HG02870 (cell line): ENCODE results near the gene WIZ.
"Not testable (repeated sequence)": the region's sequence is repeated elsewhere in the genome, so short reads cannot be mapped to it uniquely, and the experiment has no call there.

Experiments
- ATAC-seq: cut with Tn5 transposase; IDR thresholded peaks from one replicate; pipeline ENCODE4 v1.9.1; 2021; ENCODE audit warnings: mild to moderate bottlenecking, moderate library complexity; ENCODE audit not compliant: unreplicated experiment

The WIZ gene, protein sequence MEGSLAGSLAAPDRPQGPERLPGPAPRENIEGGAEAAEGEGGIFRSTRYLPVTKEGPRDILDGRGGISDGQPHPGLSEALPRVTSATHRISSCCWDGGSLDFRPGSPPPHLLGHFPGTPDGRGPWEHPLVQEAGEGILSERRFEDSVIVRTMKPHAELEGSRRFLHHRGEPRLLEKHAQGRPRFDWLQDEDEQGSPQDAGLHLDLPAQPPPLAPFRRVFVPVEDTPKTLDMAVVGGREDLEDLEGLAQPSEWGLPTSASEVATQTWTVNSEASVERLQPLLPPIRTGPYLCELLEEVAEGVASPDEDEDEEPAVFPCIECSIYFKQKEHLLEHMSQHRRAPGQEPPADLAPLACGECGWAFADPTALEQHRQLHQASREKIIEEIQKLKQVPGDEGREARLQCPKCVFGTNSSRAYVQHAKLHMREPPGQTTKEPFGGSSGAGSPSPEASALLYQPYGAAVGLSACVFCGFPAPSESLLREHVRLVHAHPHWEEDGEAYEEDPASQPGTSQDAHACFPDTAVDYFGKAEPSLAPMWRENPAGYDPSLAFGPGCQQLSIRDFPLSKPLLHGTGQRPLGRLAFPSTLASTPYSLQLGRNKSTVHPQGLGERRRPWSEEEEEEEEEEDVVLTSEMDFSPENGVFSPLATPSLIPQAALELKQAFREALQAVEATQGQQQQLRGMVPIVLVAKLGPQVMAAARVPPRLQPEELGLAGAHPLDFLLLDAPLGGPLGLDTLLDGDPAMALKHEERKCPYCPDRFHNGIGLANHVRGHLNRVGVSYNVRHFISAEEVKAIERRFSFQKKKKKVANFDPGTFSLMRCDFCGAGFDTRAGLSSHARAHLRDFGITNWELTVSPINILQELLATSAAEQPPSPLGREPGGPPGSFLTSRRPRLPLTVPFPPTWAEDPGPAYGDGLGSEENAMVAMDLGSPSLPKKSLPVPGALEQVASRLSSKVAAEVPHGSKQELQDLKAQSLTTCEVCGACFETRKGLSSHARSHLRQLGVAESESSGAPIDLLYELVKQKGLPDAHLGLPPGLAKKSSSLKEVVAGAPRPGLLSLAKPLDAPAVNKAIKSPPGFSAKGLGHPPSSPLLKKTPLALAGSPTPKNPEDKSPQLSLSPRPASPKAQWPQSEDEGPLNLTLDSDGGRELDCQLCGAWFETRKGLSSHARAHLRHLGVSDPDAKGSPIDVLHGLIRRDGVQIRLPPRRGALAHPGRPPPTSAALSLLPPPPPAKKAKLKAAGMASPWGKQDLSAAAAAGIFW (N-terminal part only)

DNA sequence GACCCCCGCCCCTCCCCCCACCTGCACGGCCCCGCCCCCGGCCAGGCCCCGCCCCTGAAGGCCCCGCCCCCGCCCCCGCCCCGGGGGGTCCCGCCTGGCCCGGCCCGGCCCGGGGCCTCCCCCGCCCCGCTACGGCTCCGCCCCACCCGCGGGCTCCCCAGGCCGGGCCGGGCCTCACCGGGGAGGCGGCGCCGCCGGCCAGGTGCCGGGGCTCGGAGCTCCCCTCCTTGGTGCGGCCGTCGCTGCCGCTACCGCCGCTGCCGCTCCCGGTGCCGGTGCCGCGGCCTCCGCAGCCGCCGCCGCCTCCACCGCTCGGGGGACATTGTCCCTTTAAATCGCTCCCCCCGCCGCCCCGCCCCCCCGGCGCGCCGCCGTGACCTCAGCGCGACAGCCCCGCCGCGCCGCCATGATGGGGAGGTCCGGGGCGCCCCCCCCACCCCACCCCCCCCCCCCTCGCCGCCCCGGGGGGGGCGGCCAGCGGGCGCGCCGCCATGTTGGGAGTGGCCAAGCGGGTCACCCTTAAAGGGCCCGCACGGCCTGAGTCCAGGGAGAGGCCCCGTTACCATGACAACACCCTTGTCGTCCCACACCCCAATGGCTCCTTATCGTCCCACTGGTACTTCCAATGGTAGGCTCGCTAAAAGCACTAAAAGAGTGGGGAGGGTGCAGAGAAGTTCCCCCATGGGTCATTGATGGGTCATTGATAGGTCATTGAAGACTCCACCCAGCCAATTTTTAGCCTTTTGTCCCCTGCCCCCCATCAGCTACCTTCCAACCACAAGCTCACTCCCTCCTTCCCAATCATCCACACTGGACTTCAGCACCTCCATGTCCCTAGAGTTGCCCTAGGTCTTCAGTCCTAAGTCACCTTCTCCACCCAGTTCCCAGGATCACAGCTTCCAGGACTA is at the start of gene WIZ:
Gene WIZ (minus strand): TSS at position 337 of the 908 bp plus-strand sequence. CDS start 1,649 bp downstream, outside the sequence.
- ATAC-seq, result peak; percentile 47

DNA sequence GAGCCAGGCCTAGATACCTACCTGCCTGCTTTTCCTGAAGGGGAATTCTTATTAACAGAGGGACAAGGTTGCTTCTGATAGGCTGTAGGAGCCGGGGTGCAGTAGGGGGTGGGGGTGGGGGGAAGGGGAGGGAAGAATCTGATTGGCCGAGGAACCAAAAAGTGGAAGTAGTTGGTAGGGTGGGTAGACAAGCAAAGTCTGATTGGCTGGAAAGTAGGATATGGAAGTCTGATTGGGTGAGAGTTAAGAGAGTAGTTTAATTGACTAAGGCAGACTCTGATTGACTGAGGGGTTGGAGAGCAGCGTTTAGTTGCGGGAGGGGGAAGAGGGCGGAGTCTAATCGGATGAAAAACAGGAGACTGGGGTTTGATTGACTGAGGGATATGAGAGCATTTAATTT is 49.2 kb upstream of the WIZ start:
- ATAC-seq, result no peak

DNA sequence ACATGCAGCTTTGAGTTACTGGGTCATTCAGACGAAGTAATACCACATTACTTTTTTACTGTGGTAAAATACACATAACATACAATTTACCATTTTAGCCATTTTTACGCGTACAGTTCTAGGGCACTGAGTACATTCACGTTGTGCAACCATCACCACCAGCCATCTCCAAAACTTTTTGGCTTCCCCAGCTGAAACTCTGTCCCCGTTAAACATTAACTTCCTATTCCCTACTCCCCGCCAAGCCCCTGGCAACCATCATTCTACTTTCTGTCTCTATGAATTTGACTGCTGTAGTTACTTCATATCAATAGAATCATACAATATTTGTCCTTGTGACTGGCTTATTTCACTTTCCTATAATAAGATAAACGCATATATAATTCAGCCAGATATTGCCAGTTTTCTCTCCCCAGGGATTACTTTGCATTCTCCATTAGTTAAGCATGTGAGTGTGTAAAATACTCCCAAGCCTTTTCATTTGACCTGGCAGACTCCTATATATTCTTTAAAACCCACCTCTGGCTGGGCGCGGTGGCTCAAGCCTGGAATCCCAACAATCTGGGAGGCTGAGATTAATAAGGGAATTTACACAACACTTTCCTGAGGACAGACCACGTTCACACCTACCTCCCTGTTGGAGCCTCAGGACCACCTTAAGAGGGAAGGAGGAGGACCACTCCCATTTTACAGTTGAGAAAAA is 48.6 kb upstream of the WIZ start:
- no peak for ATAC-seq

DNA sequence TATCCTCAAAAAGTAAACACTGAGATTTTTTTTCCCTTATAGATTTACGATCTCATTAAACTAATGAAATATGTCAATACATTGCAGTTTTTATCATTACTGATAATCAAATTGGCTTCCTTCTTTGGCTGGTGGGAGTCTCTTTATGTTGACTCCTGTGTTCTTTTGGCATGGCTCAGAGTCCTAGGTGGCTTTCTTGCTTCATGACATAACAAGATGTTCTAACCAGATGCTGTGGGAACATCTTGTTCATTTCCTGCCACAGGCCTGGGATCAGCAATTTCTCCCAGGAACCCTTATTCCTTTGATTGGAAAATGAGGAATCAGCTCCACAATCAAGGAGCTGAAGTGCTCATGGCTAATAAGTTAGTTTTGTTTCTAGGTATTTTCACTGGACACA is 45.4 kb upstream of the WIZ start:
- no peak for ATAC-seq

DNA sequence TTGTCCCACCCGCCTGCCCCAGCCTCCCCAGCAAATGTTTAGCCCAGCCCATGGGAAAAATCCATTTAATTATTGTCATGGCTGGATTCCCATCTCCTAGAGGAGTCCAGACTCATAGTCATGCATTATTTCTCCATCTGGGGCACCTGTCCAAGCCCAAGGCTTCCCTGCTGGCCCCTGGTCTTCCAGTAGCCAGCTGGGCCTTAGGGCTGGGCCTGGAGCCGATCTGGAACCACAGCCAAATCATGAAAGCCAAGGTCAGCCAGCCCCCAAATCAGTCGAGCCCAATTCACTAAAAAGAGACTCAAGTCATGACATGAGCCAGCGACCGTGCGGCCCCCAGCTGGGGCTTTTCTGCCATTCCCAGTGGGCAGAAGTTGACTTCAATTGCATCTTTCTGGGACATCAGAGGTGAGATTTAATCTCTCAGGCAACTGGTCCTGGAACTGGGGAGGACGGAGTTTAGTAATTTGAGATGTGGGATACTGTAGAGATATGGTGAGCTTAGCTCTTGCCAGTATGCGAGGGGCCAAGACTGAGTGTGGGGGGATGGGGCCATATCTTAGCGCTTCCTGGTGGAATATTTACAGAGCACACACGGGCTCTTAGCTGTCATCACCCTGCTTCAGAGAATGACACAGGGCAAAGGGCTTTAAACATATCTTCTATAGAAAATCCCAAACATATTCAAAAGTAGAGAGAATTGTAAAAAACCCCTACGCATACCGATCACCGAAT is 38.9 kb upstream of the WIZ start:
- ATAC-seq, result no peak

DNA sequence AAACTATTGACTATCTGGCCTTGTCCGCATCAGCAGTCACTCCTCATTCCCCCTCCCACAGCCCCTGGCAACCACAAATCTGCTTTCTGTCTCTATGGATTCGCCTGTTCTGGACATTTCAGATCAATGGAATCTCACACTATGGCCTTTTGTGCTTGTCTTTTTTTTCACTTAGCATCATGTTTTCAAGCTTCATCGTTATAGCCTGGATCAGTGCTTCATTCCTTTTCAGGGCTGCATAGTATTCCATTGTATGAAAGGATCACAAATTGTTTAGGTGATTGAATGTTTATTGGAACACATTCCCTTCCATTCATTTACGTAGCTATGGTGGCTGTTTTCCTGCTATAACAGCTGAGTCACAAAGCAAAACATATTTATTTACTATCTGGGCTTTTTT is 37.3 kb upstream of the WIZ start:
- no peak for ATAC-seq

DNA sequence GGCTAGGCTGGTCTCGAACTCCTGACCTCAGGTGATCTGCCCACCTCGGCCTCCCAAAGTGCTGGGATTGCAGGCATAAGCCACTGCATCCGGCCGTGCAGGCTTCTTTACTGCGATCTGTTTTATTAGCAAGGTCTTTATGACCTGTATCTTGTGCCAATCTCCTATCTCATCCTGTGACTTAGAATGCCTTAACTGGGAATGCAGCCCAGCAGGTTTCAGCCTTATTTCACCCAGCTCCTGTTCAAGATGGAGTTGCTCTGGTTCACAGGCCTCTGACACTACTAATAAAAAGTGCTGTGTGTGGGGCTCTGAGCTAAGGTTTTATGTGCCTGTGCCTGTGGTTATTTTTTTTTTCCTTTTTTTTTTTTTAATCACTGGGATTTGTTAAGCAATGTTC is 36.0 kb upstream of the WIZ start:
- not testable (repeated sequence) for ATAC-seq

DNA sequence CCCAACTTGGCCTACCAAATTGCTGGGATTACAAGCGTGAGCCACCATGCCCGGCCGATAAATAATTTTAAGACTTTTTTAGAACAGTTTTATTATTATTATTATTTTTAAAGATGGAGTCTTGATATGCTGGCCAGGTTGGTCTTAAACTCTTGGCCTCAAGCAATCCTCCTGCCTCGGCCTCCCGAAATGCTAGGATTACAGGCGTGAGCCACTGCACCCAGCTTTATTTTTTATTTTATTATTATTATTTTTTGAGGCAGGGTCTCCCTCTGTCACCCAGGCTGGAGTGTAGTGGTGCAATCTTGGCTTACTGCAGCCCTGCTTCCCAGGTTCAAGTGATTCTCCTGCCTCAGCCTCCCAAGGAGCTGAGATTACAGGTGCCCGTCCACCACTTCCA is 31.2 kb upstream of the WIZ start:
- not testable (repeated sequence) for ATAC-seq

DNA sequence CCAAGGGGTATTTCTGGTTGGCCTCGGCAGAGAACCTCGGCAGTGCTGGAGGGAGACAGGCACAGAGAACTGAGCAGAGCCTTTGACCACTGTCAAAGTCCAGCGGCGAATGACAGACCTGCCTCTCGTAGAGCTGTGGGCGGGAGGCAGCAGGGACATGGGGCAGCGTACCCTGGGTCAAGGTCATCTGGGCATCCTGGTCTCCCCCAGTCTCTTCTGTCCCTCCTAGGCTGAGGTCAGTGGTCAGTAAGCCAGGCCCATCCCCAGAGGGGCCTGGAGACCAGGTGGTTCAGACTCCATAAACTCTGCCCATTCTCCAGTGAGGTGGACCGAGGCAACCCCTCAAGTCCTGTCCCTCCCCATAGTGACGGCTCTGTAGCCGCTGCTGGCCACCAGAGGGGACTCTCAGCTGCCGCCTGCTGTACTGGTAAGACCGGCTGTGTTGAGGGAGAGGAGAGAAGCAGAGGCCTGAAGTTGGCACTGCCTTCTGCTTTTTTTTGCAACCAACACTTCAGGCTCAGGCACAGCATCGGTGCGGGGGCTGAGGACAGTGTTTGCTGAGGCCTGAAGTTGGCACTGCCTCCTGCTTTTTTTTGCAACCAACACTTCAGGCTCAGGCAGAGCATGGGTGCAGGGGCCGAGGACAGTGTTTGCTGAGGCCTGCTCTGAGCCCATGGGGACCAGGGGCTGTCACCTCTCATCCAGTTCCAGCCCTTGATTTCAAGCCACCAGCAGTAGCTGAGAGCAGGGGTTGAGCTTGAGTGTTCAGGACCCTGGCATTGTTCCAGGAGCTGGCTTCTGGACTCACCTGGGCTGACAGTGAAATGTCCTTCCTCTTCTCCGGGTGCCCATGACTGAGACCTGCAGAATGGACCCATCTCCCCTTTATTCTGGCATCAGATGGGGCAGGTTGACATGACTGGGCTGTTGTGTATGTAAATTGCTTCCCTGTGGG is 29.9 kb upstream of the WIZ start, which contains the start of gene PGLYRP2:
Gene PGLYRP2 (minus strand): TSS at position 111 of the 955 bp plus-strand sequence. CDS start 130 bp downstream, outside the sequence.
- ATAC-seq, result no peak

DNA sequence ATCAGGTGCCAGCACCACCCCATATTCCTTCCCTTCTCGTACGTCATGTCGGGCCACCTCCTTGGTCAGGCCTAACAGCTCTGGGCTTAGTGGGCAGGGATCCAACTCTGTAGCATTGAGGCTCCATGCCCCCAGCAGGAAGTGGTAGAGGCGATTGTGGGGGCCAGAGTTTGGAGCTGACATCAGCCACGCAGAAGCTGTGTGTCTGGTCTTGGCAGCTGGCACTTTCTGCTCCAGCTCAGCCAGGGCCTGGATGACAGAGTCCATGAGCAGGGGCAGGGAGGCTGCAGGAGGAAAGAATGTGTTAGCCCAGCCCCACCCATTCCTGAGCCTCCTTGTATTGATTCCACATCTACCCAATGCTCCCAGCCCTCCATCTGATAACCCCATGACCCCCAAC is 26.6 kb upstream of the WIZ start:
- no peak for ATAC-seq

DNA sequence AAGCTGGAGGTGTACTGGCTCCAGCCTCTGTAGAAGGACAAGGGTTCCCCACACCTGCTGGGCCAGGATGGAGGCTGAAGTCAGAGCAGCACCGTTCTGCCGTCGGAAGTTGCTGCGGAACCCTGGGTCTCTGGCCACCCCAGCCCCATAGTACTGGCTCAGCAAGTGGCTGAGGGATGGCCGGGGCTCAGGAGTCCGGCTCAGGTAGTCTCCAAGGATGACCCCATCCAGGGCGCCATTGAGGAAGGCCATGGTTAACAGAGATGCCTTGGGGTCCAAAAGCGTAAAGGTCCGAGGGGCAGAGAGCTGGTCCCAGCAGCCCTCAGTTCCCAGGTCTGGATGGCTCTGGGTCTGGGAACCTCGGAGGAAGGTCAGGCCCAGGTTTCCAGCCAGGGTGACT is 25.9 kb upstream of the WIZ start:
- no peak for ATAC-seq

DNA sequence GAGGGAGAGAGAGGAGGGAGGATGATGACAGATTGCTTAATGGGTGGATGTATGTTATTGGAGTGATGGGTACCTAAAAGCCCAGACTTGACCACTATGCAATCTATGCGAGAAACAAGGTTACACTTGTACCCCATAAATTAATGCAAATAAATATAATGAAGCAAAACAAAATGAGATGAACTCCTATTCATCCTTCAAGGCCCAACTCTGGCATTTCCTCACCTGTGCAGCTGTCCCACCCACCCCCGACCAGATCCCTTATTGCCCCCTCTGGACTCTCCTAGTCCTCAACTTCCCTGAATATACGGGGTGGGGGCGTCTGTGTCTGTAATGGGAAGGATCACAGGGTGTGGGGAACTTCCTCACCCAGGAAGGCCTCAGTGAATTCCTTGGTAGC is 25.4 kb upstream of the WIZ start:
- ATAC-seq, result no peak

DNA sequence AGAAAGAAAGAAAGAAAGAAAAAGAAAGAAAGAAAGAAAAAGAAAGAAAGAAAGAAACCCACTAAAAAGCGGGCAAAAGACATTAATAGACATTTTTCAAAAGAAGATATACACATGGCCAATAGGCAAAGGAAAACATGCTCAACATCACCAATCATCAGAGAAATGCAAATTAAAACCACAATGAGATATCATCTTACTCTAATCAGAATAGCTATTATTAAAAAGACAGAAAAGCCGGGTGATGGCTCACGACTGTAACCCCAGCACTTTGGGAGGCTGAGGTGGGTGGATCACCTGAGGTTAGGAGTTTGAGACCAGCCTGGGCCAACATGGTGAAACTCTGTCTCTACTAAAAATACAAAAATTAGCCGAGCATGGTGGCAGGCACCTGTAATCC is 24.1 kb upstream of the WIZ start:
- not testable (repeated sequence) for ATAC-seq

DNA sequence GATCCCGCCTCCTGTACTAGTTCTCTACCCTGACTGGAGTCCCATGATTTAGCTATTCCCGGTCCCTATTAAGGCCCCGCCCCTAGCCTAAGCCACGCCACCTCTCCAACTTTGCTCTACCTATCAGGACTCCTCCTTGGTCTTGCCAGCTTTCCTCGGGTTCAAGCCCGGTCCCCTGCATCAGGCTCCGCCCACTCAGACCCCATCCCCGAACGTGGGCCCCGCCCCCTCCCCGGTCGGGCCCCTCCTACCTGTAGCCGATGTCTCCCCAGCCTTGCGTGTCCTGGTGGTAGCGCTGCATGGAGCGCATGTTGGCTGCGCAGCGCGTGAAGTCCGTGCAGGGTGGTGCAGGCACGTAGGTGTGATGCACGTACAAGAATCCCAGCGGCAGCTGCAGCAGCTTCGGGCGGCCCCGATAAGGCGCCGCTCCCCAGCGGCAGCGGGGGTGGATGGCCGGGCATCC is 21.9 kb upstream of the WIZ start:
- ATAC-seq, result no peak

DNA sequence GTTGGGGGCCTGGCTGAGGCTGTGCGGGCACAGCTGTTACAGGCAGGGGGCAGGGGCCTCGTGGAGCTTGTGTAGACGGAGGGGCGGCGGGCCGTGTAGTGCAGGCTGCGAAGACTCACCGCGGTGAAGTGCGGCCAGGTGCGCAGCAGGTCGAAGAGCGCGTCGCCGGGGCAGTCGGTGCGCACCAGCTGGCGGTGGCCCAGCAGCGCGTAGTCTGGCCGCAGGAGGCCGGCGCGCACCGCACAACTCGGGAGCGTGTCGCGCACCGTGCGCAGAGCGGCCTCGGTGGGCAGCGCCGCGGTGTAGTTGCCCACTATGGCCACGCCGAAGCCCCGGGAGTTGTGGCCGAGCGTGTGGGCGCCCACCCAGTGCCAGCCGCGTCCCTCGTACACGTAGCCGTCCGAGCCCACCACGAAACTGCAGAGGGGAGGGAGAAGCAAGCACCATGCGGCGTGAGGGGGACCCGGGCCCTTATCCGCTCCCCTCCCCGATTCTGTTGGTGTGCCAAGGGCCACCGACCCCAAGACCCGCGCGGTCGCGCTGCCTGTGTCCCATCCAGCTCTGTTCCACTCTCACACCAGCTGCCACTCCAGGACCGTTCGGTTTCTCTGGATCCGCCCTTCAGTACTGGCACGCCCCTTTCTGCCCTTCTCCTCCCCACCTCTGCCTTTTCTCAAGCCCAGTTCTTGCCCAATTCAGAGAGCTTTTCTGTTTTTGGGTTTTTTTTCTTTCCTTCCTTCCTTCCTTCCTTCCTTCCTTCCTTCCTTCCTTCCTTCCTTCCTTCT is 19.9 kb upstream of the WIZ start:
- no peak for ATAC-seq

DNA sequence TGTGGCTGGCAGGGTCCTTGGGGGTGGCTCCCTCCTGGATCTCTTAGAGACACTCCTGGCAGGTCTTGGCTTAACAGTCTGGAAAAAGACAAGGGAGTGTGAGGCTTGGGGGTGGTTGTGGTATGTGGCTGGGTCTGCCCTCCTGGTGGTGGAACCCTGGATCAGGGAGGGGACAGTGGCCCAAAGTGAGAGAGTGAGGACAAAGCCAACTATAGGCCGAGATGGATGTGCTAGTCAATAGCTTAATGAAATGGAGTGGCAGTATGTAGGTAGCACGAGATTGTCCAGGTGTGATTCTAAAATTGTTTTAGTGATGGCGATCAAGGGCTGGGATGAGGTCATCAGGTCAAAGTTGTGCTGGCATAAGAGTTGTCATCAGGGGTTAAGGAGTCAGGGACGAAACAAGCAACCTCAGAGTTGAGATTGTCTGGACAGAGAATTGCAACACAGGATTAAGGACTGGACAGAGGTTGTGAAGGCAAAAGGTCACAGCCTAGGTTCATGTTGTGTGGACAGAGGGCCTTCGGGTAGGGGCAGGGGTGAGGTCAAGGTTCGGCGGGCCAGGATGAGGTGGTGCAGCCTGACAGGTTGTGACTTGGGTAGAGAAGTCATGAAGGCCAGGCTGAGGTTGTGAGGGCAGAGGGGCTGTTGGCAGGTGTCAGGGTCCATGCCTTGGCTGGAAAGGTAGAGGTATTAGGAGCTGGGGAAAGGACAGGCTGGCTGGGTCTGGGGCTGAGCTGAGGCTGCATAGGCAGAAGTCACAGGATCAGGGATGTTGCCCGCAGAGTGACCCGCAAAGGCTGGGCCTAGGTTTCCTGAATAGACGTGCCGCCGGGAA is 19.1 kb upstream of the WIZ start:
- ATAC-seq, result no peak
